Lower leg skin (tissue), 4 donors: ENCODE measurements around the gene KCNH5. TPM values are rescaled to one million over a fixed set of nuclear protein-coding genes. Genes with fewer than 3 reads are reported as not detected.

Source experiments
- DNase-seq, 2 donors: peaks; one replicate each; pipeline ENCODE4 v3.0.0-alpha.2; 2019; ENCODE audit warnings: low spot score in 2 of 2
- H3K4me3 ChIP-seq: fragments of 200-600 bp; sonication (generic); 2 replicates; pipeline ENCODE4 v1.5.1; 2017; ENCODE audit warnings: mild to moderate bottlenecking, low read depth; ENCODE audit not compliant: poor library complexity, severe bottlenecking
- CTCF ChIP-seq, 3 donors: fragments of 450-650 bp; IDR thresholded peaks; one replicate each; pipeline ENCODE4 v1.5.1; 2016; ENCODE audit warnings: antibody characterized with exemption in 3 of 3, mild to moderate bottlenecking in 3 of 3, moderate library complexity in 2 of 3
- POLR2A ChIP-seq, 2 donors: fragments of 450-650 bp; IDR thresholded peaks; one replicate each; pipeline ENCODE4 v1.6.1; 2016 to 2017; ENCODE audit warnings: antibody characterized with exemption in 2 of 2, mild to moderate bottlenecking in 1 of 2, moderate library complexity in 1 of 2
- WGBS, 2 donors: methylation state at CpG; one replicate each; pipeline ENCODE4 v1.1.5; 2018; 5-methylcytosine and 5-hydroxymethylcytosine counted together
- intact Hi-C: fragments of 100-400 bp; cut with DNase I; formaldehyde crosslinking; loops from one replicate; pipeline ENCODE4 v1.15.0; 2023; ENCODE audit warnings: low total_unique reads
- total RNA-seq, 4 donors: library from RNA; depleted of rRNA; stranded (reverse); fragments of >200 nt; gene quantifications; one replicate each; pipeline ENCODE4 v1.1.0, GENCODE V29; 2016

KCNH5 gene
- total RNA-seq, 4 donors from 2014 or later: 0.03 TPM; not detected in 3

GRCh38 chr14:62743560-62743959 lies 301.7 kb downstream of the KCNH5 start:
- no peak for DNase-seq
- no peak overlapping the region for H3K4me3 ChIP-seq
- 60 to 61% methylated on average over 2 of the region's 2 CpGs for WGBS, 2 donors
- TF ChIP-seq CTCF (IDR thresholded peaks at IDR 0.05): no peak
- no peak for TF ChIP-seq POLR2A (IDR thresholded peaks at IDR 0.05)
- intact Hi-C loops: no loop called here

GRCh38 chr14:62743118-62743517 lies 302.1 kb downstream of the KCNH5 start:
- no peak for DNase-seq
- H3K4me3 ChIP-seq: no peak overlapping the region
- intact Hi-C loops: no loop called here
- TF ChIP-seq POLR2A (IDR thresholded peaks at IDR 0.05): no peak
- TF ChIP-seq CTCF (IDR thresholded peaks at IDR 0.05): no peak
- WGBS, 2 donors: 94 to 96% methylated on average over 4 of the region's 4 CpGs

GRCh38 chr14:62739647-62740046 lies 305.6 kb downstream of the KCNH5 start:
- 60 to 61% methylated on average over 3 of the region's 3 CpGs for WGBS, 2 donors
- intact Hi-C loops: no loop called here
- H3K4me3 ChIP-seq: no peak overlapping the region
- TF ChIP-seq CTCF (IDR thresholded peaks at IDR 0.05): no peak
- TF ChIP-seq POLR2A (IDR thresholded peaks at IDR 0.05): no peak
- DNase-seq: no peak

GRCh38 chr14:62736048-62737043 lies 308.9 kb downstream of the KCNH5 start:
- 85 to 88% methylated on average over 8 of the region's 8 CpGs for WGBS, 2 donors
- TF ChIP-seq CTCF (IDR thresholded peaks at IDR 0.05): no peak
- TF ChIP-seq POLR2A (IDR thresholded peaks at IDR 0.05): no peak
- H3K4me3 ChIP-seq: no peak overlapping the region
- intact Hi-C loops: no loop called here
- DNase-seq: no peak

- WGBS, 2 donors: 47 to 53% methylated on average over 2 of the region's 2 CpGs
- TF ChIP-seq CTCF (IDR thresholded peaks at IDR 0.05) (no peak), POLR2A (IDR thresholded peaks at IDR 0.05) (no peak)
- intact Hi-C loops: no loop called here
- H3K4me3 ChIP-seq: no peak overlapping the region
- no peak for DNase-seq
Measured at GRCh38 chr14:62734831-62735230, 310.4 kb downstream of the KCNH5 start.
